Right forelimb (tissue), 1 donor: ENCODE results near the gene ACSL3.

Source experiments
- DNase-seq: peaks from one replicate; pipeline ENCODE4 v3.0.0-alpha.2; 2018

The ACSL3 gene

DNA sequence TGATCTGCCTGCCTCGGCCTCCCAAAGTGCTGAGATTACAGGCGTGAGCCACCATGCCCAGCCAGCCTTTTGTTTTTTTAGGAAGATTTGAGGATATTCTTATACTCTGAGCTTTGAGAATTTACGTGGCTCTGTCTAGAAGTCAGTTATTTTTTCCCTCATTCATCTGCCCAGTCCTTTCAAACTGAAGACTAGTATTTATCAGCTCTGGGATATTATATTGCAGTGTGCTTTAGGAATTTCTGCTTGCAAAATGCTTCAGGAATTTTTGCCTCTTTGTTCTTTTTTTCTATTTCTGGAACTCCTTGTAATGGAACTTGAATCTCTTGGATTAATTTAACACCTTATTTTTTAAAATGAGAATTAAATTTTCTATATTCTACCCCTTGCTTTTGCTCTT is 22.6 kb downstream of the ACSL3 start:
- DNase-seq = no peak

- DNase-seq = no peak
Measured at GRCh38 chr2:222884114-222884771, 23.4 kb downstream of the ACSL3 start.

DNA sequence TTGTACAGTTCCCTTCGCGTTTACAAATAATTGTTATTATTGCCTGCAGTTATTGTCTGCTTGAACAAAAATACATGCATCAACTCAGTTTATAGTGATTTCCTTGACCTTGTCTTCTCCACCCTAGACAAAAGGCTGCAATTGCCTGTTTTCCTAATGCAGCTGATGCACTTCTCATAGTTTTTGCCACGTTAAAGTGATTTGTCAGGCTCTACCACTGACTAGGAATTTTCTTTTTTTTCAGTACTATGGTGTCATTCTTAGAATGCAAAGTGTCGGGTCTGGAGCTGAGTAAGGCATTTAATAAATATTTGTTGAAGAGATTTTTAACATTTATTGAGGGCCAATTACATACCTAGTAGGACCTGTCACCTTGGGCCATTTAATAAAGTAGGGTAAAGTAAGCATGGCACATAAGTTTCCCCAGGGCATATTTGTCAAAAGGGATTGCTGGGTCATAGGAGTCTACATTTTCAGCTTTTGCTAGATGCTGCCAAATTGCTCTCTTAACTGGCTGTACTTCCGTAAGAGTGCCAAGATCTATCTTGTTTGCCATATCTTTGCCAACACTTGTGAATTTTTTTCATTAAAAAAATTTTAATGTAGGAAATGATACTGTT is 24.1 kb downstream of the ACSL3 start:
- DNase-seq = no peak

DNA sequence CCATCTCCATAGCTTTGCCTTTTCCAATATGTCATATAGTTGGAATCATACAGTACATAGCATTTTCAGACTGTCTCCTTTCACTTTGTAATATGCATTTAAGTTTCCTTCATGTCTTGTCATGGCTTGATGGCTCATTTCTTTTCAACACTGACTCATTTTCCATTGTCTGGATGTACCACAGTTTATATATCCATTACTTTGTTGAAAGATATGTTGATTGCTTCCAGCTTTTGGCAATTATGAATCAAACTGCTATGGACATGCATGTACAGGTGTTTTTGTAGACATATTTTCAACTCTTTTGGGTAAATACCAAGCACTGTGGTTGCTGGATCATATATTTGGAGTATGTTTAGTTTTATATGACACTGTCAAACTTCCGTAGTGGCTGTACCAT is 26.3 kb downstream of the ACSL3 start:
- no peak for DNase-seq

DNA sequence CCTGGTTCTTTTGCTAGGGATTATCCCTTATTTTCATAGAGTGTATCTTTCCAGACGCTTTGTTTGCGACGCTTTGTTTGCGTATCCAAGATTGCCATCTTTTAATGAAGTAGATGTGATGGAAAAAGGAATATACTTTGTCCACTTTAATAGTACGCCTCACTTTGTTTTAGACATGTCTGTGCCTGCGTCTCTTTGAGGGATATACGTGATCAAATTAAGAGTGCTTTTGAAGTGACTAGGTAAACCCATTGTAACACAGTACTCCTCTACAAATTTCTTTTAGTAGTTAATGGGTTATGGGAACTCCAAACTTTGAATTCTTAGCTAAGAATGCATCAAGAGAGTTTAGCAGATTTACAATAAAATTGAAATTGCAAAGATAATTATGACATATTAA is 27.9 kb downstream of the ACSL3 start:
- DNase-seq = no peak

GRCh38 chr2:222891890-222892289 is 31.1 kb downstream of the ACSL3 start:
- DNase-seq = no peak

GRCh38 chr2:222892321-222892720 is 31.5 kb downstream of the ACSL3 start:
- no peak for DNase-seq

DNA sequence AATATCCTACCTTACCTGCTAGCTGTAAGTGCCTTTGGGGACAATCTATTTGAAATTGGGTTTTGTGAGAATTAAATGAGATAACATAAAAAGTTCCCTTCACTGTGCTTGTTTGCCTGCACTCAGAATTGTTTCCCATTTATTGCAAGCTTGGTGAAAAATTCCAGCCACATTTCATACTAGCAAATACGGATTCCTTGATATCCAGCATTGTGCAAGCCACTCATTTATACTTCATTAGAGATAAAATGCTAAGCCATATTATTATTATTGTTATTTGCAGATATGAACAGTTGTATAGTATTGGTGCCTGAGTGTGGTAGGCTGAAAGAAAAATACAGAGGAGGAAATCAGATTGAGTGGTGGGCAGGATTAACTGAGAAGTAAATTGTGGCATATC is 31.9 kb downstream of the ACSL3 start:
- DNase-seq = no peak

- DNase-seq = no peak
Measured at GRCh38 chr2:222893716-222894115, 32.9 kb downstream of the ACSL3 start.

GRCh38 chr2:222895144-222895543 is 34.3 kb downstream of the ACSL3 start:
- no peak for DNase-seq

DNA sequence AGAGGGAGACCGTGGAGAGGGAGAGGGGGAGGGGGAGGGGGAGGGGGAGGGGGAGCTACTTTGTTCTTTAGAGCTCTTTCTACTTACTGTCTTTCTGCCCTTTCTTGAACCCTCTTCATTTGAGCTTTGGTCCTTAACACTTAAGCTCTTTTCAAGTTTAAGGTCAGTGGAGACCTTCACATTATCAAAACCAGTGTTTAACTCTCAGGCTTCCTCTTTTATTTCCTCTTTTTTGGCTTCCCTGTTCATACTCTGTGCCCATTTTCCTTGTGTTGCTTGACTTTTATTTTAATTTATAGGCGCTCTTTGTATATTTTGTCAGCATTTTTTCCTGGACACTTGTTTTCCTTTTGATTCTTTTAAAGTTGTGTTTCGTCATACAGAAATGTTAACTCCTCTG is 37.1 kb downstream of the ACSL3 start:
- no peak for DNase-seq

DNA sequence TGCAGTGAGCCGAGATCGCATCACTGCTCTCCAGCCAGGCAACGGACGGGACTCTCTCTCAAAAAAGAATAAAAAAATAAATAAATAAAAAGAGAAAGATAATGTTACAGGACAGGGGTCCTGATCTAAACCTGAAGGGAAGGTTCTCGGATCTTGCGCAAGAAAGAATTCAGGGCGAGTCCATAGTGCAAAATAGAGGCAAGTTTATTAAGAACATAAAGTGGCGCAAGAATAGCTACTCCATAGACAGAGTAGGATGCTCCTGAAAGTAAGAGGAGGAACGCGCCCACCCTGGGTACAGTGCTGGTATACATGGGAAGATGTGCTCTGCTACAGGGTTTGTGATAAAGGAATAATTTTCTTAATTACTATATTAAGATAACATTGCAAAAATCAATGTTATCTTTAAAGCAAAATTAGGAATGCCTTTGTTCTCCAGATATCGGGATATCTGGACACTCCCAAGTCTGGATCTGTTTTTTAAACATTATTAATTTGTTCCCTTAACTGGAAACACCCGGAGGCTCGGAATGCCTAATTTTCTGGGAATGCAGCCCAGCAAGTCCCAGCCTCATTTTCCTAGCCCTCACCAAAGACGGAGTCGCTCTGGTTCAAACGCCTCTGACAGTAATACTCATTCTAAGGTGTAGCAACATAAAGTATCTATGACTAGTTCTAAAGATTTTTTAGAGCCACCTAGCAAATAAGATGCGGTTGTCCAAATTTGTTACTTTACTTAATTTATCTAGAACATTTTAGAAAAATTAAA is 38.8 kb downstream of the ACSL3 start:
- no peak for DNase-seq

GRCh38 chr2:222900354-222900753 is 39.5 kb downstream of the ACSL3 start:
- DNase-seq = no peak

- DNase-seq = no peak
Measured at GRCh38 chr2:222902660-222903059, 41.8 kb downstream of the ACSL3 start.

GRCh38 chr2:222903234-222904220 is 42.7 kb downstream of the ACSL3 start:
- DNase-seq = no peak

GRCh38 chr2:222904557-222905258 is 43.9 kb downstream of the ACSL3 start:
- DNase-seq = no peak

GRCh38 chr2:222907048-222907447 is 46.2 kb downstream of the ACSL3 start:
- no peak for DNase-seq

DNA sequence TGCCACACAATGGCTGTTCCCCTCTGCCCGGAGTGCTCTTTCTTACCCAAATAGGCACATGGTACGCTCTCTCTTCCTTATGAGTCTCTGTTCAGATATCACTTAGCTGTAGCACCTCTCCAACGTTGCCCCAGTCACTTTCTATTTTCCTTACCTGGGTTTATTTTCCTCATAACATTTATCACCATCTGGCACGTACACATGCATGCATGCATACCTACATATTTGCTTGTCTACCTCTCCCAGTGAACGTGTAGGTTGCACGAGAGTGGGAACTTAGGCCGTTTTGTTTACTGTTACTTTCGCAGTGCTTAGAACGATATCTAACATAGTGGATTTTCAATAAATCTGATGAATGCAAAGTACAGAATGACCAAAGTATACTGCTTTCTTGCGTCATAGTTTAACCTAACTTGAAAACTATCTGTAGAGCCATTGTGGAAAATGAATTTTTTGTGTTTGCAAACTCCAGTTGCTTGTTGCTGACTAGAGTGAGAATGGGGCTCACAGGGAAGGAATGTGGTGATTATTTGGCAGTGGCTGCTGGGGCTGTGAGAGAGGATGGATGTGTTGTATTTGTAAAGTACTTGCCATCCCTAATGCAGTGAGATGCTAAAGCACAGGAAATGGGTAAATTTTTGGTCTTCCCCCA is 47.1 kb downstream of the ACSL3 start:
- no peak for DNase-seq

DNA sequence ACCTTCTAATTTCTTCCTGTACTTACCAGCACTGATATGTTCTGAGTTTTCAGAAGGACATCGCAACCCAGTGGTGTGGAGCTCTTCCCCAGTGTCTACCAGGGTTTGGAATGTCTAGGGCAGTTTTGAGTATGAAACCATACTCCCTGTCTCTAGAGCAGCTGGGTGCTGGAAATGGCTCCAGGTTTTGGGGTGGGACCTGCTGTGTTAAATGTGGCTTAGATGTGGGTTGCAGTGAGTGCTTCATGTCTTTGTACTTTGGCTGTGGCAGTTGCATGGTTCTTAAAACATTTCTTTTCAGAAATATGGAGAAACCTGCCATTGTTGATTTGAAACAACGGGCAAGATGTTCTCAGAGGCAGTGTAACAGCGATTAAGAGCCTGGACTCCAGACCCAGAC is 48.5 kb downstream of the ACSL3 start:
- no peak for DNase-seq

GRCh38 chr2:222912117-222912516 is 51.3 kb downstream of the ACSL3 start:
- DNase-seq = no peak

- DNase-seq = no peak
Measured at GRCh38 chr2:222912776-222913175, 51.9 kb downstream of the ACSL3 start.
